ENCODE data around the gene TCF12. TPM values are rescaled to one million over a fixed set of nuclear protein-coding genes. Genes with fewer than 3 reads are reported as not detected.

TCF12 gene
- total RNA-seq, 1 donor from 2014 or later = 144 TPM

- intact Hi-C loops (cut with DNase I) = no loop called here
- Histone ChIP-seq H3K27me3 (no peaks in the 10 kb centered on the region), H3K4me3 (no peak overlapping the region), H3K27ac (no peak overlapping the region), H3K36me3 (no peaks in the 10 kb centered on the region), H3K4me1 (peaks cover 0 to 10% of the 10 kb centered on the region in 2 donors), H3K9me3 (no peaks in the 10 kb centered on the region)
- TF ChIP-seq CTCF (IDR thresholded peaks at IDR 0.05) = no peak
- DNase-seq (ENCODE audit: low spot score in 2 of 2) = no peak
These were observed 203.8 kb downstream of the TCF12 start for GRCh38 chr15:57122080-57122840.

- intact Hi-C loops (cut with DNase I) = no loop called here
- no peaks in the 10 kb centered on the region for H3K9me3 ChIP-seq
- DNase-seq (ENCODE audit: low spot score in 2 of 2) = no peak
- no peaks in the 10 kb centered on the region for H3K27me3 ChIP-seq
- H3K27ac ChIP-seq = no peak overlapping the region
- TF ChIP-seq CTCF (IDR thresholded peaks at IDR 0.05) = no peak
- no peak overlapping the region for H3K4me3 ChIP-seq
- H3K36me3 ChIP-seq = no peaks in the 10 kb centered on the region
- peaks cover 0 to 6% of the 10 kb centered on the region in 2 donors for H3K4me1 ChIP-seq
These were observed 205.6 kb downstream of the TCF12 start for GRCh38 chr15:57124036-57124435.

GRCh38 chr15:57129064-57129463, 210.6 kb downstream of the TCF12 start:
- no peak for TF ChIP-seq CTCF (IDR thresholded peaks at IDR 0.05)
- H3K4me3 ChIP-seq = no peak overlapping the region
- no peak overlapping the region for H3K27ac ChIP-seq
- intact Hi-C loops (cut with DNase I) = no loop called here
- H3K4me1 ChIP-seq = no peaks in the 10 kb centered on the region
- H3K36me3 ChIP-seq = no peaks in the 10 kb centered on the region
- H3K27me3 ChIP-seq = no peaks in the 10 kb centered on the region
- no peak for DNase-seq (ENCODE audit: low spot score in 2 of 2)
- H3K9me3 ChIP-seq = no peaks in the 10 kb centered on the region

GRCh38 chr15:57130956-57131355, 212.5 kb downstream of the TCF12 start:
- no peak overlapping the region for H3K4me3 ChIP-seq
- DNase-seq (ENCODE audit: low spot score in 2 of 2) = no peak
- no peak for TF ChIP-seq CTCF (IDR thresholded peaks at IDR 0.05)
- H3K27me3 ChIP-seq = no peaks in the 10 kb centered on the region
- H3K4me1 ChIP-seq = no peaks in the 10 kb centered on the region
- no peaks in the 10 kb centered on the region for H3K36me3 ChIP-seq
- intact Hi-C loops (cut with DNase I) = no loop called here
- H3K27ac ChIP-seq = no peak overlapping the region
- H3K9me3 ChIP-seq = no peaks in the 10 kb centered on the region

- no peak for TF ChIP-seq CTCF (IDR thresholded peaks at IDR 0.05)
- Histone ChIP-seq H3K4me3 (no peak overlapping the region), H3K27ac (no peak overlapping the region), H3K4me1 (no peaks in the 10 kb centered on the region), H3K9me3 (no peaks in the 10 kb centered on the region), H3K36me3 (no peaks in the 10 kb centered on the region), H3K27me3 (no peaks in the 10 kb centered on the region)
- DNase-seq (ENCODE audit: low spot score in 2 of 2) = no peak
- intact Hi-C loops (cut with DNase I) = no loop called here
These were observed 214.9 kb downstream of the TCF12 start for GRCh38 chr15:57133127-57133968.
